Mammary epithelial cell (primary cell): Measurements from ENCODE around the gene TJP2.

Experiments used
- CTCF ChIP-seq, 2 donors: IDR thresholded peaks in 1 of 2; conservative IDR thresholded peaks in 1 of 2; 2 replicates each; pipeline ENCODE4 v1.5.1; 2011 to 2012; ENCODE audit warnings: inconsistent platforms in 2 of 2, low read length in 2 of 2, mild to moderate bottlenecking in 2 of 2, control low read depth in 1 of 2, low read depth in 1 of 2; ENCODE audit not compliant: insufficient read depth in 1 of 2; ENCODE audit errors: extremely low read depth in 1 of 2
- EZH2 ChIP-seq: IDR thresholded peaks from 2 replicates; pipeline ENCODE4 v1.6.1; 2012; ENCODE audit warnings: low read length, inconsistent platforms, borderline replicate concordance

- TF ChIP-seq CTCF (conservative IDR thresholded peaks at IDR 0.05 in 1 of 2, IDR thresholded peaks at IDR 0.05 in 1 of 2; ENCODE audit: extremely low read depth in 1 of 2, insufficient read depth in 1 of 2, low read depth in 1 of 2, low read length in 2 of 2) (no peak), EZH2 (no peak)
Measured at GRCh38 chr9:69204326-69204725, 30.2 kb downstream of the TJP2 start.
